WTC11 (cell line): ENCODE measurements around the gene EHBP1.

ENCODE experiments used
- ESRRA ChIP-seq: sonication (generic); formaldehyde crosslinking; IDR thresholded peaks from 2 replicates; pipeline ENCODE4 v1.8.1; 2022; ENCODE audit warnings: mild to moderate bottlenecking, missing genetic modification reagents, borderline replicate concordance
- JUN ChIP-seq: sonication (generic); formaldehyde crosslinking; IDR thresholded peaks from 2 replicates; pipeline ENCODE4 v1.8.0; 2023; ENCODE audit warnings: mild to moderate bottlenecking, missing genetic modification reagents
- KAT7 ChIP-seq: sonication (generic); formaldehyde crosslinking; IDR thresholded peaks from 2 replicates; pipeline ENCODE4 v1.8.1; 2023; ENCODE audit warnings: missing genetic modification reagents, mild to moderate bottlenecking, borderline replicate concordance
- TEAD1 ChIP-seq: sonication (generic); formaldehyde crosslinking; IDR thresholded peaks from 2 replicates; pipeline ENCODE4 v1.8.0; 2022; ENCODE audit warnings: mild to moderate bottlenecking, missing genetic modification reagents
- TP53 ChIP-seq: sonication (generic); formaldehyde crosslinking; IDR thresholded peaks from 2 replicates; pipeline ENCODE4 v1.8.1; 2023; ENCODE audit warnings: mild to moderate bottlenecking, missing genetic modification reagents
- ZNF219 ChIP-seq: sonication (generic); formaldehyde crosslinking; IDR thresholded peaks from 2 replicates; pipeline ENCODE4 v1.8.0; 2023; ENCODE audit warnings: missing genetic modification reagents, mild to moderate bottlenecking, borderline replicate concordance
- TF ChIP-seq, protein P1 (sequence below): fragments of 200-600 bp; IDR thresholded peaks from 2 replicates; pipeline ENCODE4 v1.8.0; 2022; ENCODE audit warnings: antibody characterized with exemption
- TF ChIP-seq, protein P2 (sequence below): sonication (generic); formaldehyde crosslinking; IDR thresholded peaks from 2 replicates; pipeline ENCODE4 v1.8.1; 2022; ENCODE audit warnings: missing genetic modification reagents, borderline replicate concordance
- TF ChIP-seq, protein P3 (sequence below): sonication (generic); formaldehyde crosslinking; IDR thresholded peaks from 2 replicates; pipeline ENCODE4 v1.8.0; 2023; ENCODE audit warnings: mild to moderate bottlenecking, missing genetic modification reagents

DNA sequence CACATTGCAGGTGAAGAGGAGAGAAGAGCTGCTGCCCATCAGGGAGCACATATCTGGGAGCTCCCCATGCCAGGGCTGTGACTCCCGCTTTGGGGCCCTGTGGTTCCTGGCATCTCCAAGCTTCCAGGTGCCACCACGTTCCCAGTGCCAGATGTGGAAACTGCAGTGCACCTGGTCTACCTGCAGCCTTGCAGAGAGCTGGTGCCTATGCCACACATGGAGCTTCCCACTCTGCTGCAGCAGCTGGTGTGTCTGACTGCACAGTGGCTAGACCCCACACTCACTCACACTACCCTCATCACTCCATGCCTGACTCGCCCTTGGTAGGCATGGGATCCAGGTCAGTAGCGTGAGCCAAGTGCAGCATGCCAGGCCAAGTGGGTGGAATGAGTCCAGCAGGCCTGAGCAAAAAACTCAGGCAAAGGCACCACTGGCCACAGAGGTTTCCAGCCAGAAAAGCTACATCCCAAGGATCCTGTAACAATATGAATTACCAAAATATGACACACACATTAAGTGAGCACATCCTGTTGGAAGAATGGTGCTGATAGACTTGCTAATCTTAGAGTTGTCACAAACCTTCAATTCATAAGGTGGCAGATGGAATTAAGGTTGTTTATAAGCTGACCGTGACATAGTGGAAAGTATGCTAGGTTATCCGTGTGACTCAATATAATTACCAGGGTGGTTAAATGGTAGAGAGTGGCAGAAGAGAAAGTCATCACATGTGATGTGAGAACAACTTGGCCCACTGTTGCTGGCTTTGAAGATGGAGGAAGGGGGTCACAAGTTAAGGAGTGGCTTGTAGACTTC lies 150.9 kb downstream of the EHBP1 start:
- TF ChIP-seq TP53 (CRISPR knock-in tag) (no peak), TEAD1 (CRISPR knock-in tag) (no peak), KAT7 (no peak), ZNF219 (CRISPR knock-in tag) (no peak), ESRRA (CRISPR knock-in tag) (no peak), JUN (CRISPR knock-in tag) (no peak)
- TF ChIP-seq, protein P1, sequence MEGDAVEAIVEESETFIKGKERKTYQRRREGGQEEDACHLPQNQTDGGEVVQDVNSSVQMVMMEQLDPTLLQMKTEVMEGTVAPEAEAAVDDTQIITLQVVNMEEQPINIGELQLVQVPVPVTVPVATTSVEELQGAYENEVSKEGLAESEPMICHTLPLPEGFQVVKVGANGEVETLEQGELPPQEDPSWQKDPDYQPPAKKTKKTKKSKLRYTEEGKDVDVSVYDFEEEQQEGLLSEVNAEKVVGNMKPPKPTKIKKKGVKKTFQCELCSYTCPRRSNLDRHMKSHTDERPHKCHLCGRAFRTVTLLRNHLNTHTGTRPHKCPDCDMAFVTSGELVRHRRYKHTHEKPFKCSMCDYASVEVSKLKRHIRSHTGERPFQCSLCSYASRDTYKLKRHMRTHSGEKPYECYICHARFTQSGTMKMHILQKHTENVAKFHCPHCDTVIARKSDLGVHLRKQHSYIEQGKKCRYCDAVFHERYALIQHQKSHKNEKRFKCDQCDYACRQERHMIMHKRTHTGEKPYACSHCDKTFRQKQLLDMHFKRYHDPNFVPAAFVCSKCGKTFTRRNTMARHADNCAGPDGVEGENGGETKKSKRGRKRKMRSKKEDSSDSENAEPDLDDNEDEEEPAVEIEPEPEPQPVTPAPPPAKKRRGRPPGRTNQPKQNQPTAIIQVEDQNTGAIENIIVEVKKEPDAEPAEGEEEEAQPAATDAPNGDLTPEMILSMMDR: no peak
- TF ChIP-seq, protein P2, sequence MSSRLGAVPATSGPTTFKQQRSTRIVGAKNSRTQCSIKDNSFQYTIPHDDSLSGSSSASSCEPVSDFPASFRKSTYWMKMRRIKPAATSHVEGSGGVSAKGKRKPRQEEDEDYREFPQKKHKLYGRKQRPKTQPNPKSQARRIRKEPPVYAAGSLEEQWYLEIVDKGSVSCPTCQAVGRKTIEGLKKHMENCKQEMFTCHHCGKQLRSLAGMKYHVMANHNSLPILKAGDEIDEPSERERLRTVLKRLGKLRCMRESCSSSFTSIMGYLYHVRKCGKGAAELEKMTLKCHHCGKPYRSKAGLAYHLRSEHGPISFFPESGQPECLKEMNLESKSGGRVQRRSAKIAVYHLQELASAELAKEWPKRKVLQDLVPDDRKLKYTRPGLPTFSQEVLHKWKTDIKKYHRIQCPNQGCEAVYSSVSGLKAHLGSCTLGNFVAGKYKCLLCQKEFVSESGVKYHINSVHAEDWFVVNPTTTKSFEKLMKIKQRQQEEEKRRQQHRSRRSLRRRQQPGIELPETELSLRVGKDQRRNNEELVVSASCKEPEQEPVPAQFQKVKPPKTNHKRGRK (CRISPR knock-in tag): no peak
- TF ChIP-seq, protein P3, sequence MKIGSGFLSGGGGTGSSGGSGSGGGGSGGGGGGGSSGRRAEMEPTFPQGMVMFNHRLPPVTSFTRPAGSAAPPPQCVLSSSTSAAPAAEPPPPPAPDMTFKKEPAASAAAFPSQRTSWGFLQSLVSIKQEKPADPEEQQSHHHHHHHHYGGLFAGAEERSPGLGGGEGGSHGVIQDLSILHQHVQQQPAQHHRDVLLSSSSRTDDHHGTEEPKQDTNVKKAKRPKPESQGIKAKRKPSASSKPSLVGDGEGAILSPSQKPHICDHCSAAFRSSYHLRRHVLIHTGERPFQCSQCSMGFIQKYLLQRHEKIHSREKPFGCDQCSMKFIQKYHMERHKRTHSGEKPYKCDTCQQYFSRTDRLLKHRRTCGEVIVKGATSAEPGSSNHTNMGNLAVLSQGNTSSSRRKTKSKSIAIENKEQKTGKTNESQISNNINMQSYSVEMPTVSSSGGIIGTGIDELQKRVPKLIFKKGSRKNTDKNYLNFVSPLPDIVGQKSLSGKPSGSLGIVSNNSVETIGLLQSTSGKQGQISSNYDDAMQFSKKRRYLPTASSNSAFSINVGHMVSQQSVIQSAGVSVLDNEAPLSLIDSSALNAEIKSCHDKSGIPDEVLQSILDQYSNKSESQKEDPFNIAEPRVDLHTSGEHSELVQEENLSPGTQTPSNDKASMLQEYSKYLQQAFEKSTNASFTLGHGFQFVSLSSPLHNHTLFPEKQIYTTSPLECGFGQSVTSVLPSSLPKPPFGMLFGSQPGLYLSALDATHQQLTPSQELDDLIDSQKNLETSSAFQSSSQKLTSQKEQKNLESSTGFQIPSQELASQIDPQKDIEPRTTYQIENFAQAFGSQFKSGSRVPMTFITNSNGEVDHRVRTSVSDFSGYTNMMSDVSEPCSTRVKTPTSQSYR (CRISPR knock-in tag): no peak
